Frontal cortex (tissue), 1 donor: Measurements from ENCODE around the gene SCT. TPM values are rescaled to one million over a fixed set of nuclear protein-coding genes. Genes with fewer than 3 reads are reported as not detected.

Experiments
- total RNA-seq: library from RNA; depleted of rRNA; stranded (reverse); fragments of >200 nt; gene quantifications from one replicate; pipeline ENCODE4 v1.2.3, GENCODE V29; 2014

Gene SCT
- total RNA-seq, 1 donor from 2014 or later = not detected

Other genes starting within 250 kb of the SCT start
- not detected for gene PKP3, start 233.0 kb downstream of the SCT start, total RNA-seq
- 7.3 TPM for gene SIGIRR, start 212.2 kb downstream of the SCT start, total RNA-seq
- gene ANO9, start 185.2 kb downstream of the SCT start, total RNA-seq = not detected
- 21.6 TPM for gene PTDSS2, start 176.9 kb downstream of the SCT start, total RNA-seq
- gene RNH1, start 119.9 kb downstream of the SCT start, total RNA-seq = 38.7 TPM
- gene HRAS, start 91.6 kb downstream of the SCT start, total RNA-seq = 43.6 TPM
- gene LRRC56, start 89.7 kb downstream of the SCT start, total RNA-seq = 1.2 TPM
- not detected for gene LMNTD2, start 66.4 kb downstream of the SCT start, total RNA-seq
- gene RASSF7, start 66.2 kb downstream of the SCT start, total RNA-seq = 2.0 TPM
- gene PHRF1, start 50.7 kb downstream of the SCT start, total RNA-seq = 30.6 TPM
- 0.82 TPM for gene IRF7, start 11.2 kb downstream of the SCT start, total RNA-seq
- gene CDHR5, start 2.2 kb downstream of the SCT start, total RNA-seq = not detected
- gene DRD4, start 10.1 kb upstream of the SCT start, total RNA-seq = not detected
- 60.3 TPM for gene DEAF1, start 68.0 kb upstream of the SCT start, total RNA-seq
- gene TMEM80, start 68.6 kb upstream of the SCT start, total RNA-seq = 11.8 TPM
- gene EPS8L2, start 79.0 kb upstream of the SCT start, total RNA-seq = 0.41 TPM
- gene TALDO1, start 120.3 kb upstream of the SCT start, total RNA-seq = 77.9 TPM
- gene GATD1, start 150.3 kb upstream of the SCT start, total RNA-seq = 21.2 TPM
- gene CEND1, start 162.9 kb upstream of the SCT start, total RNA-seq = 7.3 TPM
- 14.7 TPM for gene SLC25A22, start 171.1 kb upstream of the SCT start, total RNA-seq
- gene PIDD1, start 178.1 kb upstream of the SCT start, total RNA-seq = 5.7 TPM
- 210 TPM for gene RPLP2, start 182.8 kb upstream of the SCT start, total RNA-seq
- gene PNPLA2, start 191.7 kb upstream of the SCT start, total RNA-seq = 5.3 TPM
- gene CRACR2B, start 200.7 kb upstream of the SCT start, total RNA-seq = 0.82 TPM
- gene CD151, start 205.8 kb upstream of the SCT start, total RNA-seq = 34.6 TPM
- gene POLR2L, start 215.3 kb upstream of the SCT start, total RNA-seq = 17.5 TPM
- gene TSPAN4, start 215.7 kb upstream of the SCT start, total RNA-seq = 14.3 TPM